HG03045 (cell line): ENCODE results near the gene WDR45B.

Source experiments
- ATAC-seq: cut with Tn5 transposase; IDR thresholded peaks from one replicate; pipeline ENCODE4 v1.9.1; 2021; ENCODE audit warnings: mild to moderate bottlenecking, moderate library complexity; ENCODE audit not compliant: unreplicated experiment

WDR45B gene

DNA sequence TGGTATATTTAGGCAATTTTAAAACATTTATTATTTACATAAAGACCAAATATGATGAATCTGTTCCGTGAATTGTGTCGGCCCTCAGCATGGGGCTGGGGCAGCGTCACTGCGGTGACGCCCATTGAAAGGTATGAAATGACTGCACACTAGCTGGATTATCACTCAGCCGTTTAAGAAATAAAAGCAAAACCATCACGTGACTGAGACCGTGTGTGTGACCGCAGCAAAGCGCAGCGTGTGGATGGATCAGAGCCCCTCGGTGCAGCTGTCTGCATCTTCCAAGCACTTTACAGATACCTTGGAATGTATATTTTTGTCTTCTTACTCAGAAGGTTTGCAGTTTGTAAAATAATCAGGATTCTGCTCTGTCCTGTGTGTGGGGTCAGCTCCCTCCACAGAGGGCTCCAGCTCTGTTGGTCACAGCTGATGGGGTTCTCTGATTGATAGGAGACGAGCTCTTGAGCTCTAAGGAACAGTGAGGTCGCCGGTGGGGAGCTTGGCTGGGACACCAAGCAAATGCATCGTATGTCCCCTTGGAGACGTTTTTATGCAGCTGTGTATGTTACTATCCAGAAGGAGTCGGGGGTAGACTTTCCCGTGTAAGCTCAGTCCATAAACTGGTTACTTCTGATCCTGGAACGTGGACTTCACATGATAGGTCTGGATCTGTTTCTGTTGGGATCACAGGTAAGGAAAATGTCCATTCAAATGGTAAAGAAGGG, 45.1 kb downstream of the WDR45B start:
- no peak for ATAC-seq

- ATAC-seq, result no peak
These were observed 45.8 kb downstream of the WDR45B start for GRCh38 chr17:82602487-82602886.

DNA sequence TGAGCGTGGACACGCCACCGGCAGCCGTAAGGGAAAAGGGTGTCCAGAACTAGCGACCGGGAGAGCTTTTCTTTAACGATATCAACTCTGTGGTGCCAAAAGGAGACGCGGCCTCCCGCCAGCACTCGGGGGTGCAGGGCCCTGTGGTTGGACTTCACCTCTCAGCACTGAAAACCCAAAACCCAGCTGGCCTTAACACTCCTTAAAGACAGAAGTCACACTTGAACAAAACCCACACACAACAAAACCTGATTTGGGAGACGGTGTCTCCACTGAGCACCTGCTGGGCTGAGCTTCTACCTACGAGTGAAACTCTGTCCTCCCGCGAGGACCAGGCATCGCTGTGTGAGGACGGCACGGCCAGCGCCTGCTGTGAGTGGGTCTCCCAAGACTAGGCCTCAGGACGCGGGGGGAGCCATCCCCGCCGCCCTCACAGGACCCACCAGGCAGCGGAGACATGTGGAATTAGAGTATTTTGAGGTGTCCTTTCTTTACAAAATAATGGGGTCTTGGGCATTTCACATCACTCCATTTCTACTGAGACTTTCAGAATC, 46.7 kb downstream of the WDR45B start:
- no peak for ATAC-seq

GRCh38 chr17:82600731-82601446, 47.4 kb downstream of the WDR45B start:
- no peak for ATAC-seq

- ATAC-seq, result no peak
These were observed 48.3 kb downstream of the WDR45B start for GRCh38 chr17:82599674-82600661.

- no peak for ATAC-seq
These were observed 49.8 kb downstream of the WDR45B start for GRCh38 chr17:82598256-82599119.

- ATAC-seq, result no peak
These were observed 51.2 kb downstream of the WDR45B start for GRCh38 chr17:82596837-82597672.

DNA sequence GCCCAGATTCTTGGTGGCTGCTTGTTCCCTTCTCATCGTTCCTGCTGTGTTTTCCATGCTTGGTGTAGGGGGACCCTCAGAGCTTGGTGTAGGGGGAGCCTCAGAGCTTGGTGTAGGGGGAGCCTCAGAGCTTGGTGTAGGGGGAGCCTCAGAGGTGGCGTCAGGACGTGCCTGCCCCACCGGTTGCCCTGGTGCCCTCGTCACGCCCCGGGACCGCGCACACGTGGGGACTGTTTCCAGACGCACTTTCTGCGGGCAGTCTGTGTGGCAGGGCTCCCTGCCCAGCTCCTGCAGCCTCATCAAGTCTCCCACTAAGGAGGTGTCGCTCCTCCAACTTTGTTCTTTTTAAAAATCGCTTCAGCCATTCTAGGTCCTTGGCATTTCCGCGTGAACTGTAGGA, 51.9 kb downstream of the WDR45B start:
- ATAC-seq, result no peak

DNA sequence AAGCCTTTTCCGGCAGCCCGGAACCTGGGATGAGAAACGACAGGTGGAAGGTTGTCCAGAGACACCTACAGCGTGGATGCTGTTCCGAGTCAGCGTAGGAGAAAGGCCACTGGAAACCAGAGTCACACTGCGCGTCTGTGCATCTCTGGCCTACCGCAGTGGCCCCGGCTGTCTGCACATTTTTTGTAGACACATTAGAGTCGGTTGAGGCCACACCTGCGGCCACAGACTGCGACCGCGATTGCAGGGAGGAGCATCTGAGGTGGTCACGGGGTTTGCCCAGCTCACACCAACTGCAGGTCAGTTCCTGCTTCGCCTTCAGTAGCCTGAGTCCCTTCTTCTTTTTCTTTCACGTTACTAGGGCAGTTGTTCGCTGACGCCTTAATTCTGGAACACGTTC, 52.4 kb downstream of the WDR45B start:
- ATAC-seq, result no peak

DNA sequence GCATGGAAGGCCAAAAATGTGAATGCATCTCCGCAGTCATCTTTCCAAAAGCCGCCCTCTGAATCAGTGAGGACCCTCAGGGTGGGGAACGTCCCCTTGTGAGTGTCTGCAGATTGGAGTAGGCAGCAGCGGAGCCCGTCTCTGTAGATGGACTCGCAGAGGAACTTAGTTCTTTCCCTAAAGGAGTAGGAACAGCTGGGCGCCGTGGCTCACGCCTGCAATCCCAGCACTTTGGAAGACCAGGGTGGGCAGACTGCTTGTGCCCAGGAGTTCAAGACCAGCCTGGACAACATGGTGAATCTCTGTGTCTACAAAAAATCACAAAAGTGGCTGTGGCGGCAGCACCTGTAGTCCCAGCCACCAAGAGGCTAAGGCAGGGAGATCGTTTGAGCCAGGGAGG, 53.7 kb downstream of the WDR45B start:
- ATAC-seq, result no peak

GRCh38 chr17:82593590-82594087, 54.6 kb downstream of the WDR45B start:
- no peak for ATAC-seq

GRCh38 chr17:82592767-82593589, 55.3 kb downstream of the WDR45B start:
- no peak for ATAC-seq

- no peak for ATAC-seq
These were observed 55.9 kb downstream of the WDR45B start for GRCh38 chr17:82592289-82592766.

GRCh38 chr17:82590881-82591539, 57.2 kb downstream of the WDR45B start:
- no peak for ATAC-seq

- ATAC-seq, result no peak
These were observed 58.0 kb downstream of the WDR45B start for GRCh38 chr17:82590216-82590615.

GRCh38 chr17:82589851-82590180, 58.4 kb downstream of the WDR45B start:
- no peak for ATAC-seq
